Pancreas (tissue), 10 donors: ENCODE data around the gene CCDC137. TPM values are rescaled to one million over a fixed set of nuclear protein-coding genes. Genes with fewer than 3 reads are reported as not detected.

Experiments used
- ATAC-seq, 4 donors: fragments of 200-7000 bp; cut with Tn5 transposase; one replicate each; pipeline versions ENCODE4 v1.8.0 to v1.9.1; 2020; ENCODE audit warnings: mild to moderate bottlenecking in 4 of 4, moderate library complexity in 4 of 4
- DNase-seq, 6 donors: peaks; one replicate each; pipeline ENCODE4 v3.0.0-alpha.2; 2020
- FAIRE-seq: peaks from 2 replicates; lab custom pipeline; 2012; peaks lifted over from hg19 to GRCh38; lab: Jason Lieb, UNC
- H3K27ac ChIP-seq, 4 donors: fragments of 200-600 bp; sonication (generic); 1 replicate in 3 of 4; 2 replicates in 1 of 4; pipeline versions ENCODE4 v1.5.0 to v1.8.0; 2020
- H3K27me3 ChIP-seq, 4 donors: fragments of 200-600 bp; one replicate each; pipeline ENCODE4 v1.8.0; 2021
- H3K36me3 ChIP-seq, 3 donors: fragments of 200-600 bp; sonication (generic) in 1 of 3; one replicate each; pipeline versions ENCODE4 v1.5.0 to v1.8.0; 2020 to 2021
- H3K4me1 ChIP-seq, 3 donors: fragments of 200-600 bp; one replicate each; pipeline ENCODE4 v1.8.0; 2021
- H3K4me3 ChIP-seq, 4 donors: fragments of 200-600 bp; sonication (generic) in 2 of 4; one replicate each; pipeline versions ENCODE4 v1.5.0 to v1.8.0; 2020 to 2021
- H3K9me3 ChIP-seq, 4 donors: fragments of 200-600 bp; one replicate each; pipeline ENCODE4 v1.8.0; 2021
- WGBS, 2 donors: extraction: QIAGEN DNeasy Blood & Tissue Kit; methylation state at CpG; one replicate each; pipeline ENCODE4 v1.1.7; 2013; 5-methylcytosine and 5-hydroxymethylcytosine counted together
- intact Hi-C, 3 donors: fragments of 100-400 bp; cut with DNase I; formaldehyde crosslinking; loops; one replicate each; pipeline versions ENCODE4 v1.11.1 to v1.14.2; 2022
- polyA plus RNA-seq, 2 donors: library from polyadenylated mRNA; stranded (reverse); fragments of 200-250 nt; gene quantifications; one replicate each; pipeline ENCODE4 v1.2.3, GENCODE V29; 2013
- total RNA-seq, 6 donors: library from RNA; stranded (reverse); fragmentation: NEBNext Ultra II Directional in 4 of 6; extraction: Animal tissue kit (Norgen Biotek cat#: 25700) in 4 of 6; gene quantifications; one replicate each; pipeline versions ENCODE4 v1.2.1 to v1.2.4, GENCODE V29; 2021 to 2023
- TF ChIP-seq, protein P1 (sequence below), 4 donors: fragments of 200-600 bp; sonication (generic) in 3 of 4; IDR thresholded peaks; one replicate each; pipeline versions ENCODE4 v1.5.0 to v1.8.0; 2021; ENCODE audit warnings: antibody characterized with exemption in 4 of 4
- donor health status: healthy with polysubstance abuse.
- donor health status: DM: no; HTN: no; CAD: no; lungs with moderate emphysema.
- donor health status: DM: no; HTN: no; CAD: no.
- donor health status: control.
- donor health status: control.
- donor health status: Bipolar disorder and iron deficiency.
- donor health status: DM: yes; HTN: yes; CAD: no.
- donor health status: DM: no; HTN: no; CAD: no.
- donor health status: DM: no; HTN: no; CAD: no.
- donor health status: DM: yes; HTN: yes; CAD: no.

Gene CCDC137
- total and polyA plus RNA-seq, 8 donors: 2.9 to 50.4 (median 6.8) TPM

DNA sequence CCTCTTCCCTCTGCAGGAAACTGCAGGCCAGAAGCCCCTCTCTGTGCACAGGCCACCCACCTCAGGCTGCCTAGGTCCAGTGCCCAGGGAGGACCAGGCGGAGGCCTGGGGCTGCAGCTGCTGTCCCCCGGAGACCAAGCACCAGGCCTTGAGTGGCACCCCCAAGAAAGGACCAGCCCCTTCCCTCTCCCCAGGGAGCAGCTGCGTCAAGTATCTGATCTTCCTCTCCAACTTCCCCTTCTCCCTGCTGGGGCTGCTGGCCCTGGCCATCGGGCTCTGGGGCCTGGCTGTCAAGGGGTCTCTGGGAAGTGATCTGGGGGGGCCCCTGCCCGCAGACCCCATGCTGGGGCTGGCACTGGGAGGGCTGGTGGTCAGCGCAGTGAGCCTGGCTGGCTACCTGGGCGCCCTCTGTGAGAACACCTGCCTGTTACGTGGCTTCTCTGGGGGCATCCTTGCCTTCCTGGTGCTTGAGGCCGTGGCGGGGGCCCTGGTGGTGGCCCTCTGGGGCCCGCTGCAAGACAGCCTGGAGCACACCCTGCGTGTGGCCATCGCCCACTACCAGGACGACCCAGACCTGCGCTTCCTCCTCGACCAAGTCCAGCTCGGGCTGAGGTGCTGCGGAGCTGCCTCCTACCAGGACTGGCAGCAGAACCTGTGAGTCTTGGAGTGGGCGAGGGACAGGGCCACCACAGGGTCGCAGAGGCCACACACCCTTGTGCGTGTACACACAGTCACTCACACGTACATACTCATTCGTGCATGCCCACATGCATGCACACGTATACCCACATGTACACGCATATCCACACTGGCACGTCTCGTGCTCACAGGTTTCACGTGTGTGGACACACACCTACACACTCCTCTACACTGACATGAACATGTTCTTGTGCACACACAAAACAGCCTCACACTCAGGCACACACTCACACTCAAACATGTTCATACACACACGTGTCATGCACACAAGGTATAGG, 21.3 kb upstream of the CCDC137 start:
- no peaks in the 10 kb centered on the region for H3K4me1 ChIP-seq
- no peaks in the 10 kb centered on the region for H3K9me3 ChIP-seq
- no peak for ATAC-seq
- TF ChIP-seq, protein P1, sequence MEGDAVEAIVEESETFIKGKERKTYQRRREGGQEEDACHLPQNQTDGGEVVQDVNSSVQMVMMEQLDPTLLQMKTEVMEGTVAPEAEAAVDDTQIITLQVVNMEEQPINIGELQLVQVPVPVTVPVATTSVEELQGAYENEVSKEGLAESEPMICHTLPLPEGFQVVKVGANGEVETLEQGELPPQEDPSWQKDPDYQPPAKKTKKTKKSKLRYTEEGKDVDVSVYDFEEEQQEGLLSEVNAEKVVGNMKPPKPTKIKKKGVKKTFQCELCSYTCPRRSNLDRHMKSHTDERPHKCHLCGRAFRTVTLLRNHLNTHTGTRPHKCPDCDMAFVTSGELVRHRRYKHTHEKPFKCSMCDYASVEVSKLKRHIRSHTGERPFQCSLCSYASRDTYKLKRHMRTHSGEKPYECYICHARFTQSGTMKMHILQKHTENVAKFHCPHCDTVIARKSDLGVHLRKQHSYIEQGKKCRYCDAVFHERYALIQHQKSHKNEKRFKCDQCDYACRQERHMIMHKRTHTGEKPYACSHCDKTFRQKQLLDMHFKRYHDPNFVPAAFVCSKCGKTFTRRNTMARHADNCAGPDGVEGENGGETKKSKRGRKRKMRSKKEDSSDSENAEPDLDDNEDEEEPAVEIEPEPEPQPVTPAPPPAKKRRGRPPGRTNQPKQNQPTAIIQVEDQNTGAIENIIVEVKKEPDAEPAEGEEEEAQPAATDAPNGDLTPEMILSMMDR (IDR thresholded peaks at IDR 0.05): no peak
- H3K27me3 ChIP-seq: peaks cover 0 to 12% (median 3%) of the 10 kb centered on the region in 4 donors
- no peak overlapping the region for H3K4me3 ChIP-seq
- H3K36me3 ChIP-seq: no peaks in the 10 kb centered on the region
- DNase-seq: no peak
- no peak for FAIRE-seq
- no peak overlapping the region for H3K27ac ChIP-seq
- 80 to 85% methylated on average over 24 to 29 of the region's 29 CpGs for WGBS, 2 donors
- intact Hi-C loops: no loop called here

- no peaks in the 10 kb centered on the region for H3K9me3 ChIP-seq
- TF ChIP-seq, protein P1 (IDR thresholded peaks at IDR 0.05): no peak
- H3K4me1 ChIP-seq: no peaks in the 10 kb centered on the region
- DNase-seq (no peak), ATAC-seq (no peak), FAIRE-seq (no peak)
- WGBS, 2 donors: 55 to 60% methylated on average over 12 of the region's 12 CpGs
- no peak overlapping the region for H3K4me3 ChIP-seq
- H3K27ac ChIP-seq: no peak overlapping the region
- no peaks in the 10 kb centered on the region for H3K36me3 ChIP-seq
- H3K27me3 ChIP-seq: peaks cover 0 to 12% (median 3%) of the 10 kb centered on the region in 4 donors
- intact Hi-C loops: no loop called here
Measured at GRCh38 chr17:81646869-81647600, 19.5 kb upstream of the CCDC137 start.

DNA sequence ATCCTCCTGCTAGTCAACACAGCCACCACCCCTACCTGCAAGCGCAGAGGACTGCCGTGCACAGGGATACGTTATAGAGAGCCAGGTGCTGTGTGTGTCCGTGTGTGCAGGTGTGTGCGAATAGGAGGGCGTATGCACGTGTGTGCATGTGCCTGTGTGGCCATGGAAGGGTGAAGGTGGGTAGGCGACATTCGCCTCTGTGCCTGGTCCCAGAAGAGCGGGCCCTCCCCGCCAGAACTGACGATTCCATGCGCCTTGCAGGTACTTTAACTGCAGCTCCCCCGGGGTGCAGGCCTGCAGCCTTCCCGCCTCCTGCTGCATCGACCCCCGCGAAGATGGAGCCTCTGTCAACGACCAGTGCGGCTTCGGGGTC, 18.9 kb upstream of the CCDC137 start:
- Histone ChIP-seq H3K27me3 (peaks cover 0 to 12% (median 3%) of the 10 kb centered on the region in 4 donors), H3K36me3 (no peaks in the 10 kb centered on the region), H3K27ac (no peak overlapping the region), H3K4me1 (no peaks in the 10 kb centered on the region), H3K9me3 (no peaks in the 10 kb centered on the region), H3K4me3 (no peak overlapping the region)
- ATAC-seq (peak in 1 of 4 donors; percentile 9), FAIRE-seq (no peak), DNase-seq (no peak)
- WGBS, 2 donors: 18 to 20% methylated on average over 21 of the region's 21 CpGs
- TF ChIP-seq, protein P1 (IDR thresholded peaks at IDR 0.05): no peak
- intact Hi-C loops: no loop called here

GRCh38 chr17:81648013-81648706, 18.4 kb upstream of the CCDC137 start:
- H3K27me3 ChIP-seq: peaks cover 0 to 12% (median 3%) of the 10 kb centered on the region in 4 donors
- ATAC-seq: peak in 2 of 4 donors; percentile 16 to 29
- 6% methylated on average over 44 to 78 of the region's 78 CpGs for WGBS, 2 donors
- TF ChIP-seq, protein P1 (IDR thresholded peaks at IDR 0.05): no peak
- H3K4me1 ChIP-seq: no peaks in the 10 kb centered on the region
- intact Hi-C loops: no loop called here
- no peak overlapping the region for H3K27ac ChIP-seq
- DNase-seq: no peak
- H3K4me3 ChIP-seq: no peak overlapping the region
- no peak for FAIRE-seq
- H3K9me3 ChIP-seq: no peaks in the 10 kb centered on the region
- no peaks in the 10 kb centered on the region for H3K36me3 ChIP-seq
